Spleen (tissue), 11 donors: ENCODE measurements around the gene KLF3. TPM values are rescaled to one million over a fixed set of nuclear protein-coding genes. Genes with fewer than 3 reads are reported as not detected.

ENCODE experiments used
- DNase-seq: peaks from one replicate; pipeline ENCODE4 v3.0.0-alpha.2; 2020
- H3K27ac ChIP-seq, 8 donors: fragments of 200-600 bp; sonication (generic) in 7 of 8; 1 replicate in 4 of 8; 2 replicates in 4 of 8; pipeline versions ENCODE4 v1.5.0 to v1.8.0; 2016 to 2021; ENCODE audit warnings: inconsistent platforms in 4 of 8, mild to moderate bottlenecking in 4 of 8, moderate library complexity in 1 of 8
- H3K27me3 ChIP-seq, 7 donors: fragments of 200-600 bp; sonication (generic) in 6 of 7; replicated peaks in 1 of 7; 1 replicate in 4 of 7; 2 replicates in 3 of 7; pipeline versions ENCODE4 v1.5.0 to v1.8.0; 2016 to 2021; ENCODE audit warnings: inconsistent platforms in 3 of 7, mild to moderate bottlenecking in 1 of 7
- H3K36me3 ChIP-seq, 6 donors: fragments of 200-600 bp; sonication (generic) in 5 of 6; 1 replicate in 4 of 6; 2 replicates in 2 of 6; pipeline versions ENCODE4 v1.5.0 to v1.8.0; 2016 to 2021; ENCODE audit warnings: inconsistent platforms in 2 of 6
- H3K4me1 ChIP-seq, 6 donors: fragments of 200-600 bp; sonication (generic) in 5 of 6; 1 replicate in 3 of 6; 2 replicates in 3 of 6; pipeline versions ENCODE4 v1.5.0 to v1.8.0; 2016 to 2021; ENCODE audit warnings: inconsistent platforms in 3 of 6
- H3K4me3 ChIP-seq, 8 donors: fragments of 200-600 bp; sonication (generic) in 7 of 8; 1 replicate in 4 of 8; 2 replicates in 4 of 8; pipeline versions ENCODE4 v1.5.0 to v1.8.0; 2016 to 2021; ENCODE audit warnings: inconsistent platforms in 4 of 8, mild to moderate bottlenecking in 4 of 8, moderate library complexity in 2 of 8
- H3K9me3 ChIP-seq, 8 donors: fragments of 200-600 bp; sonication (generic) in 7 of 8; 1 replicate in 4 of 8; 2 replicates in 4 of 8; pipeline versions ENCODE4 v1.5.0 to v1.8.0; 2016 to 2021; ENCODE audit warnings: inconsistent platforms in 4 of 8
- CTCF ChIP-seq, 11 experiments: fragments of 200-600 bp in 7 of 11; fragments of 450-650 bp in 4 of 11; sonication (generic) in 4 of 11; IDR thresholded peaks in 8 of 11; conservative IDR thresholded peaks in 3 of 11; 1 replicate in 7 of 11; 2 replicates in 4 of 11; pipeline versions ENCODE4 v1.4.0 to v1.8.0; 2016 to 2021; ENCODE audit warnings: antibody characterized with exemption in 11 of 11, inconsistent platforms in 4 of 11, mild to moderate bottlenecking in 1 of 11
- POLR2A ChIP-seq, 3 donors: fragments of 450-650 bp; IDR thresholded peaks; one replicate each; pipeline ENCODE4 v1.5.1; 2017; ENCODE audit warnings: antibody characterized with exemption in 3 of 3, mild to moderate bottlenecking in 1 of 3
- POLR2AphosphoS5 ChIP-seq, 3 donors: sonication (generic); formaldehyde crosslinking; IDR thresholded peaks; one replicate each; pipeline ENCODE4 v1.5.1; 2017; ENCODE audit warnings: antibody characterized with exemption in 3 of 3
- WGBS, 5 donors: extraction: QIAGEN DNeasy Blood & Tissue Kit in 3 of 5; methylation state at CpG; one replicate each; pipeline versions ENCODE4 v1.1.5 to v1.1.7; 2013 to 2018; 5-methylcytosine and 5-hydroxymethylcytosine counted together
- intact Hi-C: fragments of 100-400 bp; cut with DNase I; formaldehyde crosslinking; loops from one replicate; pipeline ENCODE4 v1.15.0; 2023; ENCODE audit warnings: low total_unique reads
- polyA plus RNA-seq, 3 donors: library from polyadenylated mRNA; stranded (reverse); fragments of 200-250 nt; gene quantifications; one replicate each; pipeline ENCODE4 v1.2.1, GENCODE V29; 2013
- total RNA-seq, 7 donors: library from RNA; depleted of rRNA in 3 of 7; stranded (reverse); fragments of >200 nt in 3 of 7; fragmentation: NEBNext Ultra II Directional in 4 of 7; extraction: Animal tissue kit (Norgen Biotek cat#: 25700) in 4 of 7; gene quantifications; one replicate each; pipeline versions ENCODE4 v1.1.0 to v1.2.1, GENCODE V29; 2016 to 2021
- donor health status: healthy with polysubstance abuse.
- donor health status: DM: no; HTN: no; CAD: no; lungs with moderate emphysema.
- donor health status: DM: no; HTN: no; CAD: no.
- donor health status: Bipolar disorder and iron deficiency.
- donor health status: healthy.
- donor health status: DM: no; HTN: no; CAD: no.
- donor health status: DM: yes; HTN: yes; CAD: no.

The KLF3 gene
- total and polyA plus RNA-seq, 10 donors: 8.0 to 87.5 (median 63.1) TPM

- WGBS, 5 donors: 34 to 45% (median 36%) methylated on average over 8 of the region's 8 CpGs
- no peak for DNase-seq
- Histone ChIP-seq H3K9me3 (no peaks in the 10 kb centered on the region), H3K27me3 (no peaks in the 10 kb centered on the region), H3K27ac (peak overlapping the region in 5 of 8 donors; percentile 19 to 69 (median 65)), H3K4me3 (peak overlapping the region in 3 of 8 donors; percentile 0 to 18 (median 7)), H3K4me1 (peaks cover 0 to 42% (median 10%) of the 10 kb centered on the region in 6 donors), H3K36me3 (no peaks in the 10 kb centered on the region)
- intact Hi-C loops: no loop called here
- TF ChIP-seq POLR2AphosphoS5 (IDR thresholded peaks at IDR 0.05): no peak
These were observed 9.7 kb upstream of the KLF3 start for GRCh38 chr4:38654273-38654672.

GRCh38 chr4:38656111-38656510 is 7.9 kb upstream of the KLF3 start:
- DNase-seq: no peak
- WGBS, 5 donors: 71 to 82% (median 75%) methylated on average over 2 of the region's 2 CpGs
- Histone ChIP-seq H3K9me3 (no peaks in the 10 kb centered on the region), H3K27ac (no peak overlapping the region), H3K4me1 (peaks cover 0 to 49% (median 10%) of the 10 kb centered on the region in 6 donors), H3K27me3 (no peaks in the 10 kb centered on the region), H3K36me3 (no peaks in the 10 kb centered on the region), H3K4me3 (no peak overlapping the region)
- intact Hi-C loops: no loop called here
- TF ChIP-seq POLR2AphosphoS5 (IDR thresholded peaks at IDR 0.05): no peak
- no peak for TF ChIP-seq POLR2A (IDR thresholded peaks at IDR 0.05)
- TF ChIP-seq CTCF (IDR thresholded peaks at IDR 0.05 in 8 of 11, conservative IDR thresholded peaks at IDR 0.05 in 3 of 11): no peak

GRCh38 chr4:38659346-38659745 is 4.7 kb upstream of the KLF3 start:
- no peak overlapping the region for H3K27ac ChIP-seq
- peaks cover 11 to 52% (median 20%) of the 10 kb centered on the region in 6 donors for H3K4me1 ChIP-seq
- H3K9me3 ChIP-seq: no peaks in the 10 kb centered on the region
- no peaks in the 10 kb centered on the region for H3K27me3 ChIP-seq
- 36 to 57% (median 45%) methylated on average over 3 of the region's 3 CpGs for WGBS, 5 donors
- intact Hi-C loops: no loop called here
- H3K4me3 ChIP-seq: no peak overlapping the region
- no peak for DNase-seq
- no peaks in the 10 kb centered on the region for H3K36me3 ChIP-seq
- TF ChIP-seq POLR2AphosphoS5 (IDR thresholded peaks at IDR 0.05) (no peak), POLR2A (IDR thresholded peaks at IDR 0.05) (no peak), CTCF (IDR thresholded peaks at IDR 0.05 in 8 of 11, conservative IDR thresholded peaks at IDR 0.05 in 3 of 11) (no peak)

GRCh38 chr4:38660838-38661237 is 3.2 kb upstream of the KLF3 start:
- TF ChIP-seq CTCF (IDR thresholded peaks at IDR 0.05 in 8 of 11, conservative IDR thresholded peaks at IDR 0.05 in 3 of 11): no peak
- no peak for TF ChIP-seq POLR2A (IDR thresholded peaks at IDR 0.05)
- no peak for TF ChIP-seq POLR2AphosphoS5 (IDR thresholded peaks at IDR 0.05)

GRCh38 chr4:38661371-38661770 is 2.6 kb upstream of the KLF3 start:
- peaks cover 18 to 51% (median 28%) of the 10 kb centered on the region in 6 donors for H3K4me1 ChIP-seq
- intact Hi-C loops: no loop called here
- no peaks in the 10 kb centered on the region for H3K27me3 ChIP-seq
- DNase-seq: no peak
- TF ChIP-seq POLR2AphosphoS5 (IDR thresholded peaks at IDR 0.05) (no peak), CTCF (IDR thresholded peaks at IDR 0.05 in 8 of 11, conservative IDR thresholded peaks at IDR 0.05 in 3 of 11) (no peak), POLR2A (IDR thresholded peaks at IDR 0.05) (no peak)
- H3K4me3 ChIP-seq: no peak overlapping the region
- H3K9me3 ChIP-seq: no peaks in the 10 kb centered on the region
- H3K36me3 ChIP-seq: no peaks in the 10 kb centered on the region
- peak overlapping the region in 2 of 8 donors; percentile 15 to 97 for H3K27ac ChIP-seq
- WGBS, 5 donors: 94 to 98% (median 96%) methylated on average over 3 of the region's 3 CpGs

More at GRCh38 chr4:38660838-38661237, 3.2 kb upstream of the KLF3 start:
- H3K9me3 ChIP-seq: no peaks in the 10 kb centered on the region
- intact Hi-C loops: no loop called here
- 92 to 97% (median 95%) methylated on average over 4 of the region's 4 CpGs for WGBS, 5 donors
- H3K4me3 ChIP-seq: no peak overlapping the region
- no peak for DNase-seq
- peaks cover 18 to 47% (median 23%) of the 10 kb centered on the region in 6 donors for H3K4me1 ChIP-seq
- H3K27ac ChIP-seq: no peak overlapping the region
- no peaks in the 10 kb centered on the region for H3K27me3 ChIP-seq
- H3K36me3 ChIP-seq: no peaks in the 10 kb centered on the region
